OCI-LY1 (cell line): Measurements from ENCODE around the gene SERP2.
"Not testable (repeated sequence)": the region's sequence is repeated elsewhere in the genome, so short reads cannot be mapped to it uniquely, and the experiment has no call there.

Experiments
- CTCF ChIP-seq: fragments of 200-600 bp; sonication (generic), shearing (Covaris generic); IDR thresholded peaks from 2 replicates; pipeline ENCODE4 v1.5.1; 2017; ENCODE audit warnings: mild to moderate bottlenecking, antibody characterized with exemption, low read length, moderate library complexity, mixed read lengths
- EZH2 ChIP-seq: fragments of 200-600 bp; sonication (generic), shearing (Covaris generic); IDR thresholded peaks from 2 replicates; pipeline ENCODE4 v1.8.0; 2017; ENCODE audit warnings: borderline replicate concordance, mixed run types, mild to moderate bottlenecking, antibody characterized with exemption, low read length, moderate library complexity, mixed read lengths

GRCh38 chr13:44329041-44329440, 44.6 kb upstream of the SERP2 start:
- not testable (repeated sequence) for TF ChIP-seq CTCF, EZH2
